ENCODE results near the gene JAKMIP1. TPM values are rescaled to one million over a fixed set of nuclear protein-coding genes. Genes with fewer than 3 reads are reported as not detected.

JAKMIP1 gene
- total RNA-seq, 1 donor from 2014 or later: 4.1 TPM

DNA sequence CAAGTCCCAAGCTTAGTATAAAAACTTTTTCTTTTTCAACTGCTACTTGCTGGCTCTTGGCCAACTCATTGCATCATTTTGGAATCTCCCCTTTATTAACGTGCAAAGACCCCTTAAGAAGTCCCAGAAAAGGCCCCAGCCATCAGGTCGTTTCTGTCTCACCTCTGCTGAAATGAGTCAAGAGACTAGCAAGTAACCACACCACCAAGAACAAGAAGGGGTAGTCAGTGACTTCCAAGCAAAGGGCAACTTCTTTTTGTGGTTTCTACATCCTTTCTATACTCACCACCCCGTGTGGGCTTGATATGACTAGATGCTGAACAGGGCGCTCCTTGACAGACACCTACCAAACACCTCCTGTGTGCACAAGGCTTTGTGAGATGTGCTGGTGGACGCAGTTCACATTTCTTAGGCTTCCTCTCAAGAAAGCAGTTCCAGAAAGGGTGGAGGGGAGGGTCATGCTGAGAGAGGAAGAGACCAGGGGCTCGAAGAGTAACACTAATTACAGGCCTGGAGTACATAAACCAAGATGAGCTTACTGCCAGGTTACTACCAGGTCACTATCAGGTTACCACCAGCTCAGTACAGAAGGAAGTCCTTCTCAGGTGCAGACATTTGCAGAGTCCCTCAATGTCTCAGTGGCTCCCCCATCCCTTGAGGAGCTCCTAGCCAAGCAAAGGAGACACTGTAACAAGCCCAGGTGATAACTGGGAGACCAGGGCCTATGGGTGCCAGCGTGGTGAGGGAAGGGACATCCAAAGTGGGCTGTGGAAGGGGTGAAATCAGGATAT is 19.3 kb downstream of the JAKMIP1 start:
- no peak for DNase-seq (ENCODE audit: low spot score)

- no peak for DNase-seq (ENCODE audit: low spot score)
Observed at GRCh38 chr4:6179362-6179761, 21.0 kb downstream of the JAKMIP1 start.

- DNase-seq (ENCODE audit: low spot score): no peak
Observed at GRCh38 chr4:6178757-6179156, 21.6 kb downstream of the JAKMIP1 start.

DNA sequence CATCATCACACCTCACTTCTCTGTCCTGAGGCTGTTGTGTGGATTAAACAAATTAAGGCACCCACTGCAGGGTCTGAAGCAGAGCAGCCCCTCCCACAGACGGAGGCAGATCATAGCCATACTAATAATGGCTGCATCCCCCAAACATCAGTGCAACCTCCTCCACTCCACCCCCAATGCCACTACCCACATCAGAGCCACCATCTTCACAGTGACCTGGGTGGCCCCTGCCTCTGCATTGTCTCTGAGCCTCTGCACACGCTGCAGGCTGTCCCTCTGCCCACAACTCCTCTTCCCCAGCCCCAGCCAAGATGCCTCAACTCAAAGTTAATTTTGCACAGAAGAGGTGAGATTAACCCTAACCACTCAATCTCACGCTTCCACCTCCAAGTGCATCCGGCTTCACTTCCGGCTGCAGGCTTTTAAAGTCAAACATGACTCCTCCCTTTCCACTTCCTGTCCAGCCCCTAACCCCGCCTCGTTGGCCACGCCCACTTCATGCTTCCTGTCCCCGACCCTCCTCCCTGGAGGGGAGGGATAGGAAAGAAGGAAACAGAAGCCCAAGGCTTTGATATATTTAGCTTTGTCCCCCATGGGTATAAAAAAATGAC is 22.7 kb downstream of the JAKMIP1 start:
- DNase-seq (ENCODE audit: low spot score): no peak

GRCh38 chr4:6175426-6175825 is 24.9 kb downstream of the JAKMIP1 start:
- no peak for DNase-seq (ENCODE audit: low spot score)

GRCh38 chr4:6172927-6173200 is 27.5 kb downstream of the JAKMIP1 start:
- no peak for DNase-seq (ENCODE audit: low spot score)

GRCh38 chr4:6172093-6172926 is 28.0 kb downstream of the JAKMIP1 start:
- no peak for DNase-seq (ENCODE audit: low spot score)

- no peak for DNase-seq (ENCODE audit: low spot score)
Observed at GRCh38 chr4:6169239-6169638, 31.1 kb downstream of the JAKMIP1 start.

GRCh38 chr4:6165766-6166165 is 34.6 kb downstream of the JAKMIP1 start:
- no peak for DNase-seq (ENCODE audit: low spot score)

DNA sequence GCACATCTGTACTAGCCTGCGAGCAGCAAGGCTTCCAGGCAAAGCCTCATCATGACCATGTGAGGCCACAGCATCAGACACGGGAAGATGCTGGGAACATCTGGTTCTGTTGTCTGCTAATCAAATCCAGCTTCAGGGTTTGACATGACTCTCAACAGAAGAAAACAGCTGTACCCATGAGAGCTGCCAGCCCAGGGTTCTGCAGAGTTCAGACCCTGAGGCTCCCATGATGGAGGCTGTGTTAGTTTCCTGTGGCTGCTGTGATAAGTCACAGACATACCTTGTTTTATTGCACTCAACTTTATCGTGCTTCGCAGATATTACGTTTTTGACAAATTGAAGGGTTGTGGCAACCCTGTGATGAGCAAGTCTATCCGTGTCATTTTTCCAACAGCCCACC is 37.5 kb downstream of the JAKMIP1 start:
- no peak for DNase-seq (ENCODE audit: low spot score)

DNA sequence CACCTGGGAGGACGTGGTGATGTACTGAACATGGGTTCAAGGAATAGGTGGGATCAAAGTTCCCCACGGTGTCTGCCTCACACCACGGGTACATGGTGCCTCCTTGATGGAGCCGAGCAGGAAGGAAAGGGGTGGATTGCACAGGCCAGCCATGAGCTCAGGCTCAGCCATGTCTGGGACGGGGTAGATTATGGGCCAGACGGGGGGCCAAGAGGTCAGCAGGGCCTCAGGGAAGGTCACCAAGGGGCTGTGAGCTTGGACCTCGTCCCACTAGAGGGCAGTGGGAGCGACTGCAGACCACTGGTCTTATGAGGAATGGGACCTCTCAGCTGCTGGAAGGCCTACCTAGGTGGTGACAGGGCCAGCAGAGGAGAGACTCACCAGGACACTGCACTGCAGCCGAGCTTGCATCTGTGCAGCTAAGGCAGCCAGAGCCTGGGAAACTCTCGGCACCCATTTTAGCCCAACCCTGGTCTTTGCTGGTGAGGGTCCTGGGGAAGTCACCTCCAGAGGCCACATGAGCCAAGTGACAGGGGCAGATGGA is 38.4 kb downstream of the JAKMIP1 start:
- no peak for DNase-seq (ENCODE audit: low spot score)

- DNase-seq (ENCODE audit: low spot score): no peak
Observed at GRCh38 chr4:6160536-6160935, 39.8 kb downstream of the JAKMIP1 start.

DNA sequence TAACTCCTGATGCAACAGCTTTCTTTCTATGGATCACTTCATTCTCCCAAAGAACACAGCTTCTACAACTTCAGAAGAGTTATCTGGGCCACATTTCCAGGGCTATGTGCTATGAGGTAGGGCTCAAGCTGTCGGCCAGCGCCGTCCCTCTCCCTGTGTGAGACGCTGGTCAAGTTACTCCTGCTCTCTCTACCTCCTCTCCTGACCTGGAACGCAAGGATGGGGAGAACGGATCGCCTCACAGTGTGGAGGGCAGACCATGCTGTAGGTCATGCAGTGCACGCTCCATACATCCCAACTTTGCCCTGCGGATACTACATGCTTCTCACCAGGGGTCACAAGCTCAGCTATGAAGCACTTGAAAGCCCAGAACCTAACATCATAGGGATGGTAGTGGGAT is 42.4 kb downstream of the JAKMIP1 start:
- no peak for DNase-seq (ENCODE audit: low spot score)

- no peak for DNase-seq (ENCODE audit: low spot score)
Observed at GRCh38 chr4:6155996-6156750, 44.2 kb downstream of the JAKMIP1 start.

GRCh38 chr4:6154875-6155274 is 45.5 kb downstream of the JAKMIP1 start:
- DNase-seq (ENCODE audit: low spot score): no peak

DNA sequence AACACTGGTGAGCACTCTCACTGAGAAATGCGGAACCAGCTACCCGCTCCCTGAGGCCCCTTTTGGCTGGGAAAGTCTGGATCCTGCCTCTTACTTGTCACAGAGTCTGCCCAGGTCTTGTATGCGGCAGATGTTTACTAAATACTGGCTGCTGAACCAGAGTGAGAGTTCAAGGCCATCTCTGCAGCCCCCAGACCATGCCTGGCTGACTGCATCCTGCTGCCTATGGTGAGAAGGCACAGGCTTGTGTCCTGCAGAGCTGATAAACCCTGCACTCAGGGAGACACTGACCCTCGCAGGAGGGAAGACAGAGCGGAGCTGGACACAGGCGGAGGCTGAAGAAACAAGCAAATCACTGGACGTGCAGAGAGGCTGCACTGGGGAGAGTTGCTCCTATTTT is 46.5 kb downstream of the JAKMIP1 start:
- DNase-seq (ENCODE audit: low spot score): peak; percentile 6

DNA sequence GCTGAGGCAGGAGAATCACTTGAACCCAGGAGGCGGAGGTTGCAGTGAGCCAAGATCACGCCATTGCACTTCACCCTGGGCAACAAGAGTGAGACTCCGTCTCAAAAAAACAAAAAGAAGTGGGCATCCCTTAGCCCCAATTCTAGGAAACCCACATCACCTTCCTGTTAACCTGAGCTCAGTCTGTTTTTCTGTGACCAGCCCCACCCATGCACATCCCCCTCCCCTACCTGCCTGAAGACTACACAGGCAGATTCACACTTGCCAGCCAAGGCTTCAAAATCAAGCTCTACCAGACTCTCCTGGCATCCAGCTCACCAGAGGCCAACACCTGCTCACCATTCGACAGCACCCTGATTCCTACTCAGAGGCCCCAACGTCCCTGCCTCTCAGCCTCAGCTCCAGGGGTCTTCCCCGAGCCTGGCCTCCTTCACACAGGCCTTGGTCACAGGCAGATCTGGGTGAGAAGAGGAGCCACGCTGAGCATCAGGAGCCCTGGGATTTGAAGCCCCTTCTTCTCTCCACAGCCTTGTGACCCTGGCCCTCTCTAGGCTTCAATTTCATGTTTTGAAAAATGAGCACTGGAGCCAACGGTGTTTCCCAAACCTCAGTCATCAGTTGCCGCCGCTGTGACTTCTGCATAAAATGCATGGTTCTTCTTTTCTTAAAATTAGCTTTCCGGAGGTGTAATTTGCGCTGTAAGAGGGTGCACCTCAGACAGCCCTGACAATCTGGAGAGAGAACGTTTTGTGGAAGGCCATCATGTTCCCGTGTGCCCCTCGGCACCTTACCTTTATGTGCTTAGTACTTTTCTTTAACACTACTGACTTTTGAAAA is 47.3 kb downstream of the JAKMIP1 start:
- DNase-seq (ENCODE audit: low spot score): no peak

DNA sequence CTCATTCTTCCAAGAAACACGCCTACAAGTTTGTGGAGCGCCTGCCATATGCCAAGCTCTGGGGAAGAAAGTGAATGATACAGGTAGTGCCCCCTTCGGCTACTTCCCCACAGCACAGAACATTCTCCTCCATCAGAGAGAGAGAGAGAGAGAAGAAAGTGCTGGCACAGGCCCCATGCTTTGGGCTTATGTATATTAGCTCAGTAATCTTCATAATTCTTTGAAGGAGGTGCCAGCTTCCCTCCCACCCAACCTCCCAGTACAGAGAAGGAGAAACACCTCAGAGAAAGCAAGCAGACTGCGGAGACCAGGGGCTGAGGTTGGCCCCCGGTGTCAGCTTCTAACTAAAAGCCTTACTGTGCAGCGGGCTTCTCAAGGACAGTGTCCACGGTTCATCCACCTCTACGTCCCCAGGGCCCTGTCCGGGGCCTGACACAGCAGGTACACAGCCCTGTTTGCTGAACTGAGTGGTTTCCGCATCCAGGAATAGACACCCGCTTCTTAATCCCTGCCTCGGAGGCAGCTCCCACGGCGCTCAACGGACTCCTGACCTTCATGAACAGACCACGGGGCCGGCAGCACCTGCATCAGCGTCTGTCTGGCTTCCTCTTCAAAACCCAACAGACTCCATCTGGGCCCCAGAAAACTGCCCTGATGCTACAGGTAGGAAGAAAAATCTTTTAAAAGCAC is 50.2 kb downstream of the JAKMIP1 start:
- no peak for DNase-seq (ENCODE audit: low spot score)

DNA sequence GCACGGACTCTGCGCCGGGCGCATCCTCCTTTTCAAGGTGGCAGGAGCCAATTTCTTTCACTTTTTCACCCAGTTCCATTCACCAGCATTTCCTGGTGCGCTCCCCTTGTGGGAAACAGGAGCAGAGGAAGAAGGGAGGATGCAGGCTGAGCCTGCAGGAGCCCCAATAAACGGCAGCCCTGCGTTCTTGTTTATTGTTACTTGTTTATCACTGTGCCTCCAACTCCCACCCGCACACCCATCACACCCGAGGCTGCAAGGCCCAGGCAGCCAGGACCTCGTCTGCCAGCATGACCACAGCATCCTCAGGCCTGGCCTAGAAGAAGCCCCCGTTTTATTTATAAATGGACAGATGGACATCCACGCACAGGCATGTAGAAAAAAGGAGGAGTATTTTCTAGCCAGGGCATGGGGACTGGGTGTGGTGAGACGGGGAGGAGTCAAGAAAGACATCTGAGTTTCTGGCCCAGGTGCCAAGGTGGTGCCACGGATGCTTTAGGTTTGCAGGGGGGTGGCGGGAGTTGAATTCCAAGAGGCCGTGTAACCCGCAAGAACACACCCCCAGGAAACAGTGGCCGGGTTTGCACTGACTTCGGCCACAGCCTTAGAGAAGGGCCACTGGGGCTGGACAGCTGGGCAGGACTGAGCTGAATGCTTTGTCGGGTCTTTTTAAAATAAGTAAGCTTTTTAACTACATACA is 51.7 kb downstream of the JAKMIP1 start:
- DNase-seq (ENCODE audit: low spot score): no peak

- no peak for DNase-seq (ENCODE audit: low spot score)
Observed at GRCh38 chr4:6147441-6147840, 52.9 kb downstream of the JAKMIP1 start.

Measured in umbilical cord (tissue), 2 donors.